Measurements from ENCODE around the gene KCNH4.
"Not testable (repeated sequence)": the region's sequence is repeated elsewhere in the genome, so short reads cannot be mapped to it uniquely, and the experiment has no call there.

The KCNH4 gene

GRCh38 chr17:42180922-42181850, at the start of gene KCNH4:
KCNH4 (minus strand) TSS chr17:42181142; CDS start chr17:42180945, 197 bp downstream.
- no peak for FAIRE-seq

GRCh38 chr17:42230225-42230624, 49.3 kb upstream of the KCNH4 start:
- FAIRE-seq: no peak

GRCh38 chr17:42227849-42228700, 47.1 kb upstream of the KCNH4 start:
- no peak for FAIRE-seq

DNA sequence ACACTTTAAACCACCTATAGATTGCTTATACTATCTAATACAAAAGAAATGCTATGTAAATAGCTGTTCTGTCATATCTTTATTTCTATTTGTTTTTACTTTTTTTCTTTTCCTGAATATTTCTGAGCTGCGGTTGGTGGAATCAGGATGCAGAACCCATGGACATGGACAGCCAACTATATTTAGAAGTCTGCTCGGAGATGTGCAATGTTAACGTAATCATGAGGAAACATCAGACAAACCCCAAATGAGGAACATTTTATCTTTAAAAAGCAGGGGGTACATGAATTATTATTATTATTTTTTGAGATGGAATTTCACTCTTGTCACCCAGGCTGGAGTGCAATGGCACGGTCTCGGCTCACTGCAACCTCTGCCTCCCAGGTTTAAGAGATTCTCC, 44.7 kb upstream of the KCNH4 start:
- FAIRE-seq: no peak

DNA sequence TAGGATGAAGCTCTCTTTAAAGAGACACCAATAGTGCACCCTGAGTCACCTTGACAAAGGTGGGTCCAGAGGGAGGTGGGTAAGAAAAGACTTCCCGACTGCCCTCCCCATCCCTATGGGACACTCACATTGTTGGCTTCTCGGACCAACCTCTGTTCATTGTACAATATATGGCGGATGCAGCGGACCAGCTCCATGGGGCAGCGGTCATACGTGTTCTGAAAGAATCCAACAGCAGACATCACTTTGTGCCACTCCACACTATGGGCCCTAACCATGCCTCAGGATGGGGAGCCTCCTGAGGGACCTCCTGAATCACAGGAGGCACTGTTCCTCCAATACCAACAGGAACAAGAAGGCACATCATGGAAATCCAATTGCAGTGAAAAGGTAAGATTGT, 43.7 kb upstream of the KCNH4 start:
- no peak for FAIRE-seq

- FAIRE-seq: no peak
Observed at GRCh38 chr17:42221886-42222745, 41.2 kb upstream of the KCNH4 start.

DNA sequence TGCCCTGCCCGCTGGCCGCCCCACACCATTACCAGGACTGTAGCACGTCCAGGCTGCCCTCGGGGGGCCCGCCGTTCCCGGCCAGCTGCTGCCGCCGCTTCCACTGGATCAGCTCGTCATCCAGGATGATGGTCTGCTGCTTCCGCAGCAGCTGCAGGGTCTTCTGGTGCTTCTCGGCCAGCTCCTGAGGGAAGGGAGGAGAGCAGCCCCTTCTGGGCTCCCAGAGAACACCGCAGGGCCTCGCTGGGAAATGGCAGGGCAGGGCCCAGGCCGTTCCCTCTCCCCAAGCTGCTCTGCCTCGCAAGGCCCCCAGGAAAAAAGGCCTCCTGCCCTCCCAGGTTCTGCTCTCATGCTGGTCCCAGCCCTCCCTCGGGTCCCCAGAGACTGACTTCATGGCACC, 38.3 kb upstream of the KCNH4 start:
- not testable (repeated sequence) for FAIRE-seq

GRCh38 chr17:42214156-42214555, 33.2 kb upstream of the KCNH4 start:
- FAIRE-seq: no peak

- no peak for FAIRE-seq
Observed at GRCh38 chr17:42212382-42212781, 31.4 kb upstream of the KCNH4 start.

DNA sequence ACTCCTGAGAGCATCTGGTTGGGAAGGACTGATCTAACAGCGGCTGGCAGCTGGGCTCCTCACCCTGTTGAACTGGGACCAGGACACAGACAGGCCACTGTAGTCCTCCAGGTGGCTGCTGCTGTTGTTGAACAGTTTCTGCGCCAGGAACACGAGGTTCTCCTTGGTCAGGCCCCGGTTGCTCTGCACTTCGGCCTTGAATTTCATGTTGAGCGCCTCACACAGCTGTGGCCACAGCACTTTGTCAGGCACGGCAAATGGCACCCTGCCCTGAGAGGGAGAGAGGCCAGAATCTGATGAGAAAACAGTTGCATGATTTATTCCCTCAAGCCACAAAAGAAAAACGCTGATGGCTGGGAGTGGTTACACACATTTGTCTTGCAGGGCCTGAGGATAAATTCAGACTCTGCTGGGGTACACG, 31.0 kb upstream of the KCNH4 start:
- FAIRE-seq: not testable (repeated sequence)

GRCh38 chr17:42210046-42210445, 29.1 kb upstream of the KCNH4 start:
- FAIRE-seq: no peak

- FAIRE-seq: not testable (repeated sequence)
Observed at GRCh38 chr17:42206153-42206612, 25.2 kb upstream of the KCNH4 start.

DNA sequence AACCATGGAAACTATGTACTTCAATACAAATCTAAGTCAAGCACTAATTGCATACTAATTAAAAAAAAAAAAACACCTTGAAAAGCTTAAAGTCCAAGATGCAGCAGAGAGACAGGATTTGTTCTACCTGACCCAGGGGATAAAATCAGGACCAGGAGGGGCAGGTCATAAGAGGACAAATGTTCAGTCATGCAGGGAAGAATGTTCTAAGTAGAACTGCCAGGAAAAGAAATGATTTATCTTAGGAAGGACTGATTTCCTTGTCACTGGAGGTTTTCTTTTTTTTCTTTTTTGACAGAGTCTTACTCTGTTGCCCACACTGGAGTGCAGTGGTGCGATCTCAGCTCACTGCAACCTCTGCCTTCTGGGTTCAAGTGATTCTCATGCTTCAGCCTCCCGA, 22.4 kb upstream of the KCNH4 start:
- FAIRE-seq: no peak

DNA sequence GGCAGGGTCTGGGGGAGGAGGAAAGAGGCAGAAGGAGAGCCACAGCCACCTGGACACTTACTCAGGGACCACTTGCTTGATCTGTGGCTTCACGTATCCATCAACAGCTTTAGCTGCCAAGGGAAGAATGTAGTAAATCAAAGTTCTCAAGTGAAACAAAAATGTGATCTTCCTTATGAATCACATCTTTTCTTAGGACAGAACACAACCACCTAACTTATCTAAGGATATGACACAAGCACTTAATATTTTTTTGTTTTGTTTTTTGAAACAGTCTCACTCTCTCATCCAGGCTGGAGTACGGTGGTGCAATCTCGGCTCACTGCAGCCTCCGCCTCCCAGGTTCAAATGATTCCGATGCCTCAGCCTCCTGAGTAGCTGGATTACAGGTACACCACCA, 21.8 kb upstream of the KCNH4 start:
- FAIRE-seq: no peak

DNA sequence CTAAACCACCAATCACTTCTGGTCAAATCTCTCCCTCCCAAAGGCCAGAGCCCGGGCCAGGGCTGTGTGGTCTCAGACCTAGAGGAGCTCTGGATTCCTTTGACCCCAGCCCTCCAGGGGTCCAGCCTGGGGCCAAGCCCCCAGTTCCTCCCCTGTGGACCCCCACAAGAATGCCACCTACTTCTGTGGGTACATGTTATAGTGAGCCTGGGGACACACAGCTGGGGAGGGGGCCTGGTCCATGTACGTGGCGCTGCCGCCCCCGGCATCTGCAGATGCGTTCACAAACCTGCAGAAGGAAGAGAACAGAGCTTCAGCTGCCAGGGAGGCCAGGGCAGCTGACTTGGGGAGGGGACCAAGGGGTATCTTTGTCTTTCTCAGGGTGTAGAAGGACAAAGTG, 21.2 kb upstream of the KCNH4 start:
- FAIRE-seq: no peak

GRCh38 chr17:42201458-42201772, 20.5 kb upstream of the KCNH4 start:
- no peak for FAIRE-seq

DNA sequence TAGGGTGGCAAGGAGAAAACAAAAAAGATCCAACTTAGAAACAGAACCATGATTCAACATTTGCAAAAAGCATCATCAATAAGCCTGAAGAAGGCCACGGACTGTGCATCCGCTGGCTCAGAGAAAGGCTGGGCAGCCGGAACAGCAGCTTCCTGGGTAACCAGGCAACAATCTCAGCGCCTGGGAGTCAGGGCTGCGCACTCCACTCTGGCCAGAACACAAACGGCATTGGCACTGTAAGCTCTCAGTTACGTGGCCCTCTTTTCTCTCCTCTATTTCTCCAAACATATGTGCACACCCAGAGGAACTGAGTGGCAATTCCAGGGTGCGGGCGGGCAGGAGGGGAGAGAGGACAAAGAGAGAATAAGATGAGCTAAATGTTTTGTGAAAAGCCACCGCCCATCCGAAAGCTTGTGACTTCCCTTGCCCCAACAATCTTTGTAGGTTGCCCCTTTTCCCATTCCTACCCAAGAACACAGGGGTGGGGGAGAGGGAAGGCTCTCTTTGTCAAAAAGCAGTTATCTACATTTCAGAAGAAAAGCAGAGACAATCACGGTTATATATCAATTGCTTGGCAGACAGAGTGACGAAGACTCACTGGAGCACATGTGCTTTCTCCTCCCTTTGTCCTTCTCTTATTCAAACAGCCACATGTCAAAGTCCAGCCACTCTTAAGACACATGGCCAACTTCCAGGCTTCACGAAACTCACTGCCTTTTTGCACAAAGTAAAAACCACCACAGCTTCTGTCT, 19.9 kb upstream of the KCNH4 start:
- FAIRE-seq: no peak

DNA sequence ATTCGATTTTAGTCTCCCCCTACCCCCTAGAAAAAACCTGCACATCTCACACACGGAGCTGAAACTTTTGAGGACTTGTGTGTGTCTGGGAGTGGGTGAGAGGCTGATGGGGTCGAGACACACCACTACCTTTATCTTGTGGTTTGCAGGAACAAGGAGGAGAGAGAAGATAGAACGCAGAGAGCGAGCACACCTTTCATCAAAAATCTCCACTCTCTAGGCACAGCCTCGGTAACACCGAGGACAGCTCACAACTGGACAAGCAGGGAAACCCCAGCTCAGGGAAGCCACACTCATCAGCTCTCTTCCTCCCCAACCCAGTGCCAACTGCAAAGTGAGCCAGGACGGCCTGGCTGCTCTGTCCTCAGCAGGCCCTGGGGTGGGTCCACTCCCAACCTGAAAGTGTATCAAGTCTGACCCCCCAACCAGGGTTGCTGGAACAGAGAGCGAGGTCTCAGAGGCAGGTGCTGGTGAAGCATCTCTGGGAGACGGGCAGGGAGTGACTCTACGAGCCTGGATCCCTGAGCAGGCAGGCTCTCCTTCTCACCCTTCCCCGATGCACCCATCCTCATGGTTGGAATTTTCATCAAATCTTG, 18.6 kb upstream of the KCNH4 start:
- FAIRE-seq: no peak

DNA sequence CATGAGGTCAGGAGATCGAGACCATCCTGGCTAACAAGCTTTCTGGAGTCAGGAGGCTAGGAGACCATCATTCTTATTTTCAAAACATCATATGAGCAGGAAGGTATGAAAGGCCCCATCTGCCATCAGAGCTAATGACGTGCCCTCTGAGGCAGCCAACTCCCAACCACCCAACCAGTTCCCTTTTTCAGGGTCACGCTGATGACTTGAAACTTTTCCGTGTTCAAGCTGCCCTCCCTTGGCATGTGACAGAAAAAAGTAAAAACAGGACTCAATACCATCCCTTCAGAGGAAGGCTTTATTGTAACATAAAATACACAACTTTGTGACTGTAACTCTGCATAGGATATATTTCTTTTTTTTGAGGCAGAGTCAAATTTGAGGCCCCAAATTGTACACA, 18.0 kb upstream of the KCNH4 start:
- no peak for FAIRE-seq

DNA sequence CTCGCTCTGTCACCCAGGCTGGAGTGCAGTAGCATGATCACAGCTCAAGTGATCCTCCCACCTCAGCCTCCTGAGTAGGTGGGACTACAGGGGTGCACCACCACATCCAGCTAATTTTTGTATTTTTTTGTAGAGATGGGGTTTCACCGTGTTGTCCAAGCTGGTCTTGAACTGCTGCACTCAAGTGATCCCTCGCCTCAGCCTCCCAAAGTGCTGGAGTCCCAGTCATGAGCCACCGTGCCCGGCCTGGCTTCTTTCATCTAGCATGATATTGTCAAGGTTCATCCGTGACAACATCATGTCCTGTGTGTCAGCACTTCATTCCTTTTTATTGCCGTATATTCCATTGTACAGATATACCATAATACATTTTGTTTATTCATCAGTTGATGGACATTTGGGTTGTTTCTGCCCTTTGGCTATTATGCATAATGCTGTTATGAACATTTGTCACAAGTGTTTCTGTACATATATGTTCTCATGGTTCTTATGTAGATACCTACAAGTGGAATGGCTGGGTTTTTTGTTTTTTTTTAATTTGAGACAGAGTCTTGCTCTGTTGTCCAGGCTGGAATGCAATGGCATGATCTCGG, 16.7 kb upstream of the KCNH4 start:
- no peak for FAIRE-seq
